ENCODE results near the gene TMEM87A. TPM values are rescaled to one million over a fixed set of nuclear protein-coding genes. Genes with fewer than 3 reads are reported as not detected.
A peak's percentile ranks its signal among the peaks of the same experiment; 100 is the strongest.

TMEM87A gene
- total RNA-seq, 5 donors from 2014 or later (not counting 1 experiment from before 2014, with no cell fraction given): 44.0 to 55.4 (median 45.4) TPM

- Mint-ChIP-seq H3K27ac (peak overlapping the region; percentile 98 to 100), H3K4me1 (peaks cover 51 to 55% (median 55%) of the 10 kb centered on the region in 3 donors), H3K9me3 (no peaks in the 10 kb centered on the region), H3K27me3 (no peaks in the 10 kb centered on the region), H3K4me3 (peak overlapping the region; percentile 92 to 99 (median 98)), H3K36me3 (peaks cover 22% of the 10 kb centered on the region)
- Histone ChIP-seq H3K27me3 (replicated peaks in 1 of 2; ENCODE audit: control insufficient read depth in 2 of 2, extremely low read depth in 1 of 2, insufficient read depth in 2 of 2, low read length in 1 of 2) (no peaks in the 10 kb centered on the region), H3K4me3 (ENCODE audit: control insufficient read depth in 1 of 2, extremely low read depth in 1 of 2, low read length in 1 of 2) (peak overlapping the region; percentile 87 to 99), H3K4me1 (ENCODE audit: control insufficient read depth in 1 of 2, extremely low read depth in 1 of 2, insufficient read depth in 2 of 2, low read length in 2 of 2) (peaks cover 12 to 26% of the 10 kb centered on the region in 2 experiments), H3K36me3 (ENCODE audit: control insufficient read depth in 2 of 2, extremely low read depth in 1 of 2, insufficient read depth in 1 of 2, low read length in 1 of 2) (peaks cover 2 to 11% of the 10 kb centered on the region in 2 donors), H3K9me3 (no peaks in the 10 kb centered on the region), H3K27ac (ENCODE audit: low read length) (peak overlapping the region; percentile 88)
- CTCF ChIA-PET: no interaction called here
- POLR2A ChIA-PET: no interaction called here
- ATAC-seq (replicated peaks in 1 of 4) (no peak), DNase-seq (peak in 1 of 35 experiments; percentile 11)
- 50% methylated on average over 1 of the region's 6 CpGs for WGBS (ENCODE audit: insufficient coverage)
Observed at GRCh38 chr15:42274702-42274989, 1.4 kb upstream of the TMEM87A start.

GRCh38 chr15:42273900-42274701 lies 868 bp upstream of the TMEM87A start:
- POLR2A ChIA-PET: interaction anchor here in 1 of 2 donors (0.5 to 0.8 kb wide), 3 partner anchors 287 to 1236 kb away, joined by 3 read pairs; no protein-coding TSS in a partner anchor
- DNase-seq (peak; percentile 39 to 75 (median 60)), ATAC-seq (replicated peaks in 1 of 4) (peak; percentile 40 to 48 (median 48))
- Mint-ChIP-seq H3K4me3 (peak overlapping the region; percentile 92 to 99 (median 98)), H3K27ac (peak overlapping the region; percentile 98 to 100), H3K36me3 (peaks cover 17% of the 10 kb centered on the region), H3K27me3 (no peaks in the 10 kb centered on the region), H3K4me1 (peaks cover 54 to 60% (median 59%) of the 10 kb centered on the region in 3 donors), H3K9me3 (no peaks in the 10 kb centered on the region)
- CTCF ChIA-PET: interaction anchor here in 1 of 2 donors (0.6 kb wide), 1 partner anchor 304 kb away, joined by 3 read pairs; no protein-coding TSS in a partner anchor
- Histone ChIP-seq H3K27me3 (replicated peaks in 1 of 2; ENCODE audit: control insufficient read depth in 2 of 2, extremely low read depth in 1 of 2, insufficient read depth in 2 of 2, low read length in 1 of 2) (no peaks in the 10 kb centered on the region), H3K36me3 (ENCODE audit: control insufficient read depth in 2 of 2, extremely low read depth in 1 of 2, insufficient read depth in 1 of 2, low read length in 1 of 2) (peaks cover 0 to 6% of the 10 kb centered on the region in 2 donors), H3K4me3 (ENCODE audit: control insufficient read depth in 1 of 2, extremely low read depth in 1 of 2, low read length in 1 of 2) (peak overlapping the region; percentile 87 to 99), H3K4me1 (ENCODE audit: control insufficient read depth in 1 of 2, extremely low read depth in 1 of 2, insufficient read depth in 2 of 2, low read length in 2 of 2) (peaks cover 12 to 26% of the 10 kb centered on the region in 2 experiments), H3K9me3 (no peaks in the 10 kb centered on the region), H3K27ac (ENCODE audit: low read length) (peak overlapping the region; percentile 88)
- WGBS (ENCODE audit: insufficient coverage): under 1% methylated on average over 21 of the region's 27 CpGs

GRCh38 chr15:42270996-42271395 lies 2.2 kb downstream of the TMEM87A start:
- Mint-ChIP-seq H3K36me3 (peaks cover 18% of the 10 kb centered on the region), H3K4me3 (peak overlapping the region; percentile 11 to 45 (median 40)), H3K27ac (no peak overlapping the region), H3K4me1 (peaks cover 60 to 68% (median 60%) of the 10 kb centered on the region in 3 donors), H3K27me3 (no peaks in the 10 kb centered on the region), H3K9me3 (no peaks in the 10 kb centered on the region)
- Histone ChIP-seq H3K4me1 (ENCODE audit: control insufficient read depth in 1 of 2, extremely low read depth in 1 of 2, insufficient read depth in 2 of 2, low read length in 2 of 2) (peaks cover 12 to 26% of the 10 kb centered on the region in 2 experiments), H3K27me3 (replicated peaks in 1 of 2; ENCODE audit: control insufficient read depth in 2 of 2, extremely low read depth in 1 of 2, insufficient read depth in 2 of 2, low read length in 1 of 2) (no peaks in the 10 kb centered on the region), H3K27ac (ENCODE audit: low read length) (no peak overlapping the region), H3K9me3 (no peaks in the 10 kb centered on the region), H3K4me3 (ENCODE audit: control insufficient read depth in 1 of 2, extremely low read depth in 1 of 2, low read length in 1 of 2) (no peak overlapping the region), H3K36me3 (ENCODE audit: control insufficient read depth in 2 of 2, extremely low read depth in 1 of 2, insufficient read depth in 1 of 2, low read length in 1 of 2) (peaks cover 0 to 18% of the 10 kb centered on the region in 2 donors)
- 74% methylated on average over 3 of the region's 5 CpGs for WGBS (ENCODE audit: insufficient coverage)
- POLR2A ChIA-PET: interaction anchor here in 1 of 2 donors (0.6 kb wide), 1 partner anchor 29 kb away, joined by 3 read pairs; no protein-coding TSS in a partner anchor
- DNase-seq (no peak), ATAC-seq (replicated peaks in 1 of 4) (no peak)
- CTCF ChIA-PET: interaction anchor here in 1 of 2 donors (1.1 kb wide), 1 partner anchor 63 kb away, joined by 3 read pairs; the partner anchor contains the start of gene VPS39

- Histone ChIP-seq H3K4me3 (ENCODE audit: control insufficient read depth in 1 of 2, extremely low read depth in 1 of 2, low read length in 1 of 2) (no peak overlapping the region), H3K36me3 (ENCODE audit: control insufficient read depth in 2 of 2, extremely low read depth in 1 of 2, insufficient read depth in 1 of 2, low read length in 1 of 2) (peaks cover 0 to 22% of the 10 kb centered on the region in 2 donors), H3K9me3 (no peaks in the 10 kb centered on the region), H3K27ac (ENCODE audit: low read length) (no peak overlapping the region), H3K4me1 (ENCODE audit: control insufficient read depth in 1 of 2, extremely low read depth in 1 of 2, insufficient read depth in 2 of 2, low read length in 2 of 2) (peaks cover 12 to 25% of the 10 kb centered on the region in 2 experiments), H3K27me3 (replicated peaks in 1 of 2; ENCODE audit: control insufficient read depth in 2 of 2, extremely low read depth in 1 of 2, insufficient read depth in 2 of 2, low read length in 1 of 2) (no peaks in the 10 kb centered on the region)
- no CpG with 5 or more reads among the region's 2 CpGs for WGBS (ENCODE audit: insufficient coverage)
- ATAC-seq (replicated peaks in 1 of 4) (no peak), DNase-seq (no peak)
- H3K27ac Mint-ChIP-seq: no peak overlapping the region
- H3K9me3 Mint-ChIP-seq: no peaks in the 10 kb centered on the region
- peaks cover 23% of the 10 kb centered on the region for H3K36me3 Mint-ChIP-seq
- CTCF ChIA-PET: interaction anchor here in 1 of 2 donors (1.1 kb wide), 1 partner anchor 62 kb away, joined by 3 read pairs; the partner anchor contains the start of gene VPS39
- H3K4me3 Mint-ChIP-seq: peak overlapping the region in 2 of 3 donors; percentile 40 to 45
- H3K4me1 Mint-ChIP-seq: peaks cover 56 to 68% (median 58%) of the 10 kb centered on the region in 3 donors
- no peaks in the 10 kb centered on the region for H3K27me3 Mint-ChIP-seq
- POLR2A ChIA-PET: interaction anchor here in 1 of 2 donors (0.6 kb wide), 1 partner anchor 28 kb away, joined by 3 read pairs; no protein-coding TSS in a partner anchor
Observed at GRCh38 chr15:42270551-42270950, 2.7 kb downstream of the TMEM87A start.

GRCh38 chr15:42267286-42267685 lies 5.9 kb downstream of the TMEM87A start:
- H3K9me3 Mint-ChIP-seq: no peaks in the 10 kb centered on the region
- no peak overlapping the region for H3K4me3 Mint-ChIP-seq
- no peak for DNase-seq
- Histone ChIP-seq H3K9me3 (no peaks in the 10 kb centered on the region), H3K4me1 (ENCODE audit: control insufficient read depth in 1 of 2, extremely low read depth in 1 of 2, insufficient read depth in 2 of 2, low read length in 2 of 2) (peaks cover 0 to 11% of the 10 kb centered on the region in 2 experiments), H3K4me3 (ENCODE audit: control insufficient read depth in 1 of 2, extremely low read depth in 1 of 2, low read length in 1 of 2) (no peak overlapping the region), H3K27me3 (replicated peaks in 1 of 2; ENCODE audit: control insufficient read depth in 2 of 2, extremely low read depth in 1 of 2, insufficient read depth in 2 of 2, low read length in 1 of 2) (no peaks in the 10 kb centered on the region), H3K27ac (ENCODE audit: low read length) (no peak overlapping the region), H3K36me3 (ENCODE audit: control insufficient read depth in 2 of 2, extremely low read depth in 1 of 2, insufficient read depth in 1 of 2, low read length in 1 of 2) (peaks cover 0 to 48% of the 10 kb centered on the region in 2 donors)
- no peak overlapping the region for H3K27ac Mint-ChIP-seq
- peaks cover 37 to 49% (median 41%) of the 10 kb centered on the region in 3 donors for H3K4me1 Mint-ChIP-seq
- POLR2A ChIA-PET: no interaction called here
- H3K27me3 Mint-ChIP-seq: no peaks in the 10 kb centered on the region
- CTCF ChIA-PET: no interaction called here
- peaks cover 50% of the 10 kb centered on the region for H3K36me3 Mint-ChIP-seq
- no peak for ATAC-seq (replicated peaks in 1 of 4)

- Histone ChIP-seq H3K9me3 (no peaks in the 10 kb centered on the region), H3K4me1 (ENCODE audit: control insufficient read depth in 1 of 2, extremely low read depth in 1 of 2, insufficient read depth in 2 of 2, low read length in 2 of 2) (no peaks in the 10 kb centered on the region), H3K4me3 (ENCODE audit: control insufficient read depth in 1 of 2, extremely low read depth in 1 of 2, low read length in 1 of 2) (no peak overlapping the region), H3K36me3 (ENCODE audit: control insufficient read depth in 2 of 2, extremely low read depth in 1 of 2, insufficient read depth in 1 of 2, low read length in 1 of 2) (peaks cover 2 to 67% of the 10 kb centered on the region in 2 donors), H3K27ac (ENCODE audit: low read length) (no peak overlapping the region), H3K27me3 (replicated peaks in 1 of 2; ENCODE audit: control insufficient read depth in 2 of 2, extremely low read depth in 1 of 2, insufficient read depth in 2 of 2, low read length in 1 of 2) (no peaks in the 10 kb centered on the region)
- ChIA-PET POLR2A (interaction anchor here in 1 of 2 donors (0.6 kb wide), 1 partner anchor 8 kb away, joined by 5 read pairs; the partner anchor contains the start of gene GANC), CTCF (no interaction called here)
- H3K36me3 Mint-ChIP-seq: peaks cover 57% of the 10 kb centered on the region
- H3K4me1 Mint-ChIP-seq: peaks cover 16 to 31% (median 17%) of the 10 kb centered on the region in 3 donors
- H3K27ac Mint-ChIP-seq: no peak overlapping the region
- no CpG with 5 or more reads among the region's 5 CpGs for WGBS (ENCODE audit: insufficient coverage)
- H3K4me3 Mint-ChIP-seq: no peak overlapping the region
- ATAC-seq (replicated peaks in 1 of 4) (no peak), DNase-seq (no peak)
- no peaks in the 10 kb centered on the region for H3K27me3 Mint-ChIP-seq
- H3K9me3 Mint-ChIP-seq: no peaks in the 10 kb centered on the region
Observed at GRCh38 chr15:42264795-42265194, 8.4 kb downstream of the TMEM87A start.
